Stimulated activated CD8-positive, alpha-beta memory T cell treated with anti-CD3 and anti-CD28 coated beads, Interleukin-12 subunit alpha, Interleukin-12 subunit beta, amount 100 ng/mL, for 4 hours (primary cell): Measurements from ENCODE around the gene YRDC.
"Not testable (repeated sequence)": the region's sequence is repeated elsewhere in the genome, so short reads cannot be mapped to it uniquely, and the experiment has no call there.

Source experiments
- DNase-seq: peaks from one replicate; pipeline ENCODE4 v3.0.0-alpha.2; 2020; ENCODE audit warnings: low read depth

Gene YRDC

GRCh38 chr1:37821481-37821880 lies 13.5 kb upstream of the YRDC start:
- no peak for DNase-seq

DNA sequence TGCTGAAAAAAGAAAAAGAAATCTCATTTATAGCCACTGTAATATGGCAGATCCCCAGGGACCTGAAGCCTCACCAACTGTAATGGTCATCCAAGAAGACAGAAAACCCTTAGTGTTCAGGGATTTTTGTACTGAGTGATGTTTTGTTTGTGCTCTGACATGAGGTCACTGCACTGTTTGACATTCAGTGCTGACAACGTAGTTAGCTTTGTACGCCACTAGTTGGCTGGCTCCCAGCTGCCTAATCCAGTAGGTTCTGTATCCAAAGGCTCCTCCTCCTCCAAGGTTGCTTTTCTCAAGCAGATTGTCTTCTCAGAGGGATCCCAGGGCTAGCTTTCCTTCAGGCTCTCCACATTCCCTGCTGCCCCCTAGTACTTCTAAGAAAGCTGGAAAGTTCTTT lies 9.5 kb upstream of the YRDC start:
- DNase-seq, result no peak

DNA sequence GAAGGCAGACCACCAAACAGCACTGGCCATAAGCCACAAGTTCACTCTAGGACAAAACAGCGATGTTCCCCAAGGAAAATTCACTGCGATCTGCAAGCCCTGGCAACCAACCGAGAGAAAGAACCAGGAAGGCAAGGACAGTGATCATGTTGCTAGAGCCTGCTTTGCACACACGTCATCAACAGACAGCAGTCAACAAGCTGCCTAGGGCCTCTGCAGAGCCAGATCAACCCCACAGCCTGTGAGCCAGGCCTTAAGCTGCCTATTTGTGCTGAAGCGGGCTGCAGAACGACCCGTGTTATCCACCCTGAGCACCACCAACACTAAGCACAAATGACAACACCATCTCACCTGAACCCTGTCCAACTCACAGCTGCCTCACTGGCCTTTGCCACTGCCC lies 6.2 kb upstream of the YRDC start:
- no peak for DNase-seq

DNA sequence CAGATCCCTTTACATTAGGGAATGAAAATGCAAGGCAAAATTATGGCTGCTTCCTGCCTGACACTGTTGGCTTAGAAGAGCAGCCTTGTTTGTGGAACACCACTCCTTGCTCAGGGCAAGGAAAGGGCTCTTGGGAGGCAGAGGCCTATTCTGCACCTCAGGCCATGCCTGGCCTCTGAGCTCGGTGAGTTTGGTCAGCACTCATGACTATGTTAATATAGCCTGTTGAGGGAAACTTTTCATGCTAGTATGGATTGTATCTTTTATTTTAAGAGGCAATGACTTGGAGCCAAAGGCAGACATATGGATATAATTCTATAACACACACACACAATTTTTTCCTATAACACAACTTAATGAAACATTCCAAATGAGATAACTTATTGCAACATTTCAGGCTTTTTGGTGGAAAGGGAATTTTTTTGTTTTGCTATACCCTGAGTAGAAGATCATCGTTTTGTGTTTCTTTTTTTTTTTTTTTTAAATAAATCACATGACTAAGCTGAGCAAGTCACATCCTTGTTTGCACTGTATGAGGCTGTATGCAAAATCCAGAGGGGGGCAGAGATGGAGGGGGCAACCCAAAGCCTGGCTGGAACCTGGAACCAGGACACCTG lies 5.6 kb upstream of the YRDC start:
- no peak for DNase-seq

GRCh38 chr1:37811027-37811655 lies 3.1 kb upstream of the YRDC start:
- no peak for DNase-seq

DNA sequence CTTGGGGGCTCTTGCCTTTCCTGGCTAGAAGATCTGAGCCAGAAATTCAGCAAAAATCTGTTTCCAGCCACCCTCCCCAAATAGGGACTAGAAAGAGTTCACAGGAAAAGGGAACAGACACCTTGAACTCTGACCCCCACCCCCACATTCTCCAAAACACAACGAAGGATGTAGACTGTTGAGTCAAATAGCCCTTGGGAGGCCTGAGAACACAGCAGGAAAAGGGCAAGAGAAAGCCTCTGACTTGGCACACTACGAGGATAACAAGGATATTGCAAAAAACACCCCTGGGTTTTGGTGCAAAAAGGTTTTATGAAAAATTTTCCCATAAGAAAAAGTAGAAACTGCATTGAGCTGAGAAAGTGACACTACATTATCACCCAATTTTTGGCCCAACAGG lies 1.9 kb upstream of the YRDC start:
- no peak for DNase-seq

- DNase-seq, result peak; percentile 41
Observed at GRCh38 chr1:37808369-37809319, 636 bp upstream of the YRDC start.

- no peak for DNase-seq
Observed at GRCh38 chr1:37807220-37807554, 821 bp downstream of the YRDC start.

DNA sequence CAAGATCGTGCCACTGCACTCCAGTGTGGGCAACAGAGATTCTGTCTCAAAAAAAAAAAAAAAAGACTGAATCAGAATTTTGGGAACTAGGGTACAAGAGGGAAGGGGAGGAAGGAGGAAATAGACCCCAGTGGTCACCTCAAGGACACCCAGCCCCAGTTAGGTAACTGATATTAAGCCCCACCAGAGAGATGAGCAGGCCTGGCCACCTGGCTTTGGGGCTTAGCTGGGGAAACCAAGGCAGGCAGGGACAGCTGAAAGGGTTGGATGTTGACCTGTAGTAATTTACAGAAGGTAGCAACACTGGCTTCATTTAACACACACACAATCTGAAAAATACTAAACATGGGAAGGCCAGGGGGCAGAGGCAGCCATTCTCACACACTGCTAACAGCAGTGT lies 5.6 kb downstream of the YRDC start:
- no peak for DNase-seq

DNA sequence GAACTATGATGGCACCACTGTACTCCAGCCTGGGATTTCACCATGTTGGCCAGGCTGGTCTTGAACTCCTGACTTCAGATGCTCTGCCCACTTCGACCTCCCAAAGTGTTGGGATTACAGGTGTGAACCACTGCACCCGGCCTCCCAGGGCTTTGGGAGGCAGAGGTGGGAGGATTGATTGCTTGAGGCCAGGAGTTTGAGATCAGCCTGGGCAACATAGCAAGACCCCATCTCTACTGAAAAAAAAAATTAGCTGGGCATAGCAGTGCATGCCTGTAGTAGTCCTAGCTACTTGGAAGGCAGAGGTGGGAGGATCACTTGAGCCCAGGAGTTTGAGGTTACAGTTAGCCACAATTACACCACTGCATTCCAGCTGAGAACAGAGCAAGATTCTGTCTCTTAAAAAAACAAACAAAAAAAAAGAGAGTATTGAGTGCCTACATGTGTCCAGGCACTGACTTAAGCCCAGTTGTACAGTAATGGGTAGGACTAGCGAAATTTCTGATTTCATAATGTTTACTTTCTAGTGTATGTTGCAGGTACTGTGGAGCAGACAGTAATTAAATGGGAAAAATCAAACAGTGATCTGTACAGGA lies 10.2 kb downstream of the YRDC start:
- no peak for DNase-seq

- DNase-seq, result no peak
Observed at GRCh38 chr1:37795340-37796125, 12.5 kb downstream of the YRDC start.

DNA sequence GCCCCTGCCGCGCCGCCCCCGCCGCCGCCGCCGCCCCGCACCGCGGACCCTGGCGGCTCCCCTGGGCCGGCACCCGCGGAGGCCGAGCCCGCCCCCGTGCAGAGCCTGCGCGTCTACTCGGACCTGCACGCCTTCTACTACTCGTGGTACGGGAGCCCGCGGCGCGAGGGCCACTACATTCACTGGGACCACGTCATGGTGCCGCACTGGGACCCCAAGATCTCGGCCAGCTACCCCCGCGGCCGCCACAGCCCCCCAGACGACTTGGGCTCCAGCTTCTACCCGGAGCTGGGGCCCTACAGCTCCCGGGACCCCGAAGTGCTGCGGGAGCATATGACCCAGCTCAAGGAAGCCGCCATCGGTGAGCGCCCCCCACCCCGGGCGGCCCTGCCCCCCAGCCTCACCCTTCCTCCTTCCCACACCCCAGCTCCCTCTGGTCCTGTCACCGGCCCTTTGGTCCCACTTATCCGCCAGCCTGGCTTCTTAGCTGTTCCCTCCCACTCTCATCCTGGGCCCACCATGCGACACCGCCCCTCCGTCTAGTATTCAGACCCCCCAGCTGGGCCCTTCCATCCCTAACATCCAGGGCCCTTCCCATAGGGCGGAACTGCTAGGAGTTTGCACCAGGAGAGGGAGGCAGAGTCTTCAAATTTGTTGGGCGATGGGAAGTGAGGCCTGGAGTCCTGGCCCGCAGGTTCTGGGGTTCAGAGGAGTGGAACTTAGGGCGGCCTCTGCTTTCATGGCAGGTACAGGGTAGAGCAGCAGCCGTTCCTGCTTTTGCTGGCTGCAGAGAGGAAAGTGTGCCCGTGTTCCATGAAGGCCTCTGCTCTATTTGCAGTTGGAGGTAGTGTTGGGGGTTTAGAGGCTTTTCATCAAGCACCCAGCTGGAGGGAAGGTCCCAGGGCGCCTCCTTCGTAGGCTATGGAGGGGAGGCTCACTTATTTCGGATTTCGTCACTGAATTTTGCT lies 13.4 kb downstream of the YRDC start:
- DNase-seq, result no peak

GRCh38 chr1:37793773-37794371 lies 14.1 kb downstream of the YRDC start, which contains the start of gene MANEAL:
Gene MANEAL, plus strand, starts transcription at chr1:37793847. Its CDS starts 336 bp downstream, at chr1:37794183.
- no peak for DNase-seq

DNA sequence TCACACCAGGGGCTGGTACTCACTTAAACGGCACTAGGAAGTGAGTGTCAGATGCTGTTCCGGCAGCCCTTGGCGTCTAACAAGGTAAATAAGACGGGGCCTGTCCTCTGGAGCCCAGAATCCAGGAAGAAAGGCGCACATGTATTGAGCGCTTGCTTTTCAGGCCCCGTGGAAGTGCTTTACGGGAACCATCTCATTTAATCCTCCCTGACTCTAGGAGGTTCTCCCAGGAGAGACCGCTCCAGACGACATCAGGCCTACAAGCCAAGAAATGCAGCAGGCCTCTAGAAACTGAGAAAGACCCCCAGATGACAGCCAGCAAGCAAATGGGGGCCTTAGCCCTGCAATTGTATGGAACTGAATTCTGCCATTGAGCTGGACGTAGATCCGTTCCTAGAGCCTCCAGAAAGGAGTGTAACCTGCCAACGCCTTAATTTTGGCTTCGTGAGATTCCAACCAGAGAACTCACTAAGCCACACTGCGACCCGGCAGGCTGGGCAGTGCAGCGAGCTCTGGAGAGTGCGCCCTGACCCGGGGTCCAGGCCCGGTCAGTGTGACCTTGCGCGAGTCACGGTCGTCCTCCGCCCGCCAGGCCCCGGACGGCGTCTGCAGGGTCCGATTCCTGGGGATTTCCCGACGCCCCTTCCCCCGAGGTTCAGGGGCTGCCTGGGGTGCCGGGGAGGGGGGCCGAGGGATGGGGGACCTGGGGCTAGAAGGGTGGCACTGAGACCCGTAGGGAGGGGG lies 14.9 kb downstream of the YRDC start:
- no peak for DNase-seq

DNA sequence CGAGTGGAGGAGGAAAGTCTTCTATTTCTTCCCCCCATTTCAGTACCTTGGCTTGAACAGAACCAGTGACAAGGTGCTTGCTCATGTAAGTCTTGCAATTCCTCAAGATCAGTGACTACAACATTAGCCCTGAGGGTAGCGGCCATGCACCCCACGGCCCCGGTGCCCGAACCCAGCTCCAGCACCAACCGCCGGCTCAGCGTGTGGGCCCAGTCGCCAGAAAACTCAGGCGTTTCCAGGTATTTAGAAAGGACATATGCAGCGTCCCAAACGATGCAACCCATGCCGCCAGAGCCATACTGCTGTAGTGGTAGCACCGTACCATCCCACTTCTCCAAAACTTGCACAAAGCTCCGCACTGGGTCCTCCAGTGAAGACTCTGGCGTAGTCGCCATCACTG lies 25.5 kb downstream of the YRDC start:
- no peak for DNase-seq

DNA sequence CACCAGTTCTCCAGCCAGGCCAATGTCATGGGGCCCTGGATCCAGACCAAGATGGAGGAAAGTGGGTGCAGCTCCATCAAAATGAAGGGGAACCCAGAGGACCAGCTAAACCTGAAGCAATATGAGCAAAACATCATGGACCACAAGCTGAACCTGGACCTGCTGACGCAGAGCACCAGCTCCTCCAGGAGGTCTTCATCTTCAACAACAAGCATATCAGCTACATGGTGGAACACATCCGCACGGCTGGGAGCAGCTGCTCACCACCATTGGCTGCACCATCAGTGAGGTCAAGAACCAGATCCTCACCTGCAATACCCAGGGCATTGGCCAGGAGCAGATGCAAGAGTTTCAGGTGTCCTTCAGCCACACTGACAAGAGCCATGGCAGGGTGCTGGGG lies 29.4 kb downstream of the YRDC start:
- DNase-seq, result no peak

- no peak for DNase-seq
Observed at GRCh38 chr1:37776946-37777516, 31.0 kb downstream of the YRDC start.

GRCh38 chr1:37771440-37771839 lies 36.6 kb downstream of the YRDC start:
- not testable (repeated sequence) for DNase-seq

DNA sequence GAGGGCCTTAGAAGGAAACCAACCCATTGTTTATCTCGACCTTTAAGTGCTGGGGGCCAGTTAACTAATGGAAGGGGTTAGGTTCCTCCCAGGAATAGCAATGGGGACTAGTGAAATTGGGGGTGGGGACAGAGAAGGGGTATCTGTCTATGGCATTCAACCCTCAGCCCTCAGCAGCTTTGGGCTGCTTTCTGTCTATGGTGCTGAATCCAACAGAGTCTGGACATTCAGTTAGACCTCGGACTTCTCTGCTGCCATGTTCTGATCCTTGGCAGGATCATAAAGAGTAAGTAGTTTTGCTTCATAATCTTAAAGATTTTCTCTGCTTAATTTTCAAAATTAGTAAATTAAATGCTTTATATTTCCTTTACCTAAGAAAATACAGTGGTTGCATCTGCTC lies 40.5 kb downstream of the YRDC start:
- no peak for DNase-seq
